Measurements from ENCODE around the gene TNFRSF18. TPM values are rescaled to one million over a fixed set of nuclear protein-coding genes. Genes with fewer than 3 reads are reported as not detected.

Gene TNFRSF18
- total RNA-seq, 2 experiments from 2014 or later = not detected

GRCh38 chr1:1187938-1188337, 18.5 kb downstream of the TNFRSF18 start:
- no peak overlapping the region for H2AFZ ChIP-seq (ENCODE audit: low read length)
- DNase-seq (ENCODE audit: low spot score) = no peak
- H3K9me3 ChIP-seq (ENCODE audit: low read length) = no peaks in the 10 kb centered on the region
- intact Hi-C loops (cut with micrococcal nuclease; ENCODE audit: unreplicated experiment) = no loop called here
- H3K4me2 ChIP-seq (ENCODE audit: low read length) = no peak overlapping the region
- H4K20me1 ChIP-seq (ENCODE audit: insufficient read depth, low read length) = no peaks in the 10 kb centered on the region
- no peaks in the 10 kb centered on the region for H3K36me3 ChIP-seq (ENCODE audit: insufficient read depth, low read length)
- H3K4me3 ChIP-seq (ENCODE audit: low read depth, low read length, poor library complexity, severe bottlenecking) = no peak overlapping the region
- TF ChIP-seq CTCF (conservative IDR thresholded peaks at IDR 0.05; ENCODE audit: low read length) (no peak), EZH2phosphoT487 (IDR thresholded peaks at IDR 0.05; ENCODE audit: borderline replicate concordance, low read depth, low read length) (no peak)
- no peaks in the 10 kb centered on the region for H3K4me1 ChIP-seq (ENCODE audit: insufficient read depth, low read length, poor library complexity, severe bottlenecking)
- H3K9me2 ChIP-seq (ENCODE audit: insufficient read depth, low read length) = no peaks in the 10 kb centered on the region
- no TSS peak for BruUV-seq (replicated peaks)
- ChIA-PET CTCF (ENCODE audit: unreplicated experiment) (no interaction called here), POLR2A (no interaction called here)
- H3K79me2 ChIP-seq (ENCODE audit: insufficient read depth, low read depth, low read length) = no peaks in the 10 kb centered on the region
- H3K27ac ChIP-seq (ENCODE audit: low read depth, low read length, poor library complexity, severe bottlenecking) = no peak overlapping the region

- TF ChIP-seq EZH2phosphoT487 (IDR thresholded peaks at IDR 0.05; ENCODE audit: borderline replicate concordance, low read depth, low read length) (no peak), CTCF (conservative IDR thresholded peaks at IDR 0.05; ENCODE audit: low read length) (no peak)
- Histone ChIP-seq H3K9me3 (ENCODE audit: low read length) (no peaks in the 10 kb centered on the region), H3K79me2 (ENCODE audit: insufficient read depth, low read depth, low read length) (no peaks in the 10 kb centered on the region), H3K4me2 (ENCODE audit: low read length) (no peak overlapping the region), H3K36me3 (ENCODE audit: insufficient read depth, low read length) (no peaks in the 10 kb centered on the region), H2AFZ (ENCODE audit: low read length) (no peak overlapping the region), H3K4me3 (ENCODE audit: low read depth, low read length, poor library complexity, severe bottlenecking) (no peak overlapping the region), H3K27ac (ENCODE audit: low read depth, low read length, poor library complexity, severe bottlenecking) (no peak overlapping the region), H3K9me2 (ENCODE audit: insufficient read depth, low read length) (no peaks in the 10 kb centered on the region), H4K20me1 (ENCODE audit: insufficient read depth, low read length) (no peaks in the 10 kb centered on the region), H3K4me1 (ENCODE audit: insufficient read depth, low read length, poor library complexity, severe bottlenecking) (no peaks in the 10 kb centered on the region)
- CTCF ChIA-PET (ENCODE audit: unreplicated experiment) = no interaction called here
- BruUV-seq (replicated peaks) = no TSS peak
- no peak for DNase-seq (ENCODE audit: low spot score)
- intact Hi-C loops (cut with micrococcal nuclease; ENCODE audit: unreplicated experiment) = no loop called here
- POLR2A ChIA-PET = no interaction called here
These were observed 21.2 kb downstream of the TNFRSF18 start for GRCh38 chr1:1185101-1185765.

GRCh38 chr1:1183833-1184775, 22.3 kb downstream of the TNFRSF18 start:
- Histone ChIP-seq H2AFZ (ENCODE audit: low read length) (no peak overlapping the region), H3K27ac (ENCODE audit: low read depth, low read length, poor library complexity, severe bottlenecking) (no peak overlapping the region), H3K4me1 (ENCODE audit: insufficient read depth, low read length, poor library complexity, severe bottlenecking) (no peaks in the 10 kb centered on the region), H3K79me2 (ENCODE audit: insufficient read depth, low read depth, low read length) (no peaks in the 10 kb centered on the region), H3K4me2 (ENCODE audit: low read length) (no peak overlapping the region), H3K4me3 (ENCODE audit: low read depth, low read length, poor library complexity, severe bottlenecking) (no peak overlapping the region), H3K36me3 (ENCODE audit: insufficient read depth, low read length) (no peaks in the 10 kb centered on the region), H3K9me2 (ENCODE audit: insufficient read depth, low read length) (no peaks in the 10 kb centered on the region), H3K9me3 (ENCODE audit: low read length) (no peaks in the 10 kb centered on the region), H4K20me1 (ENCODE audit: insufficient read depth, low read length) (no peaks in the 10 kb centered on the region)
- DNase-seq (ENCODE audit: low spot score) = no peak
- no peak for TF ChIP-seq EZH2phosphoT487 (IDR thresholded peaks at IDR 0.05; ENCODE audit: borderline replicate concordance, low read depth, low read length)
- no peak for TF ChIP-seq CTCF (conservative IDR thresholded peaks at IDR 0.05; ENCODE audit: low read length)
- POLR2A ChIA-PET = no interaction called here
- intact Hi-C loops (cut with micrococcal nuclease; ENCODE audit: unreplicated experiment) = no loop called here
- CTCF ChIA-PET (ENCODE audit: unreplicated experiment) = no interaction called here
- BruUV-seq (replicated peaks) = no TSS peak

Measured in OCI-LY7 (cell line).